GM12878 (cell line): ENCODE data around the gene BRD1. TPM values are rescaled to one million over a fixed set of nuclear protein-coding genes. Genes with fewer than 3 reads are reported as not detected.

ENCODE experiments used
- ATAC-seq: fragments of 200-7000 bp; cut with Tn5 transposase; 3 replicates; pipeline ENCODE4 v1.9.1; 2020; ENCODE audit warnings: mild to moderate bottlenecking, moderate library complexity
- BruUV-seq: library from RNA; stranded (reverse); fragments of 400-500 nt; replicated peaks from 2 replicates; lab custom pipeline; 2021; lab: Mats Ljungman, UMichigan
- CTCF ChIA-PET: fragments of 300-600 bp; sonication (Branson Sonifier 250); formaldehyde crosslinking; extraction: SDS; loops from one replicate; lab custom pipeline; 2021; ENCODE audit warnings: inconsistent platforms; lab: Yijun Ruan, JAX
- POLR2A ChIA-PET: fragments of 350-600 bp; formaldehyde crosslinking; extraction: SDS; loops from one replicate; lab custom pipeline; 2021; ENCODE audit warnings: inconsistent platforms; lab: Charles Lee
- RAD21 ChIA-PET: fragments of 300-600 bp; sonication (Branson Sonifier 250); formaldehyde crosslinking; loops from one replicate; lab custom pipeline; 2023; ENCODE audit warnings: antibody characterized with exemption; ENCODE audit not compliant: unreplicated experiment; lab: Charles Lee
- SMC1A ChIA-PET: fragments of 300-600 bp; sonication (Branson Sonifier 250); formaldehyde crosslinking; loops from one replicate; lab custom pipeline; 2023; ENCODE audit not compliant: unreplicated experiment, uncharacterized antibody; lab: Charles Lee
- DNase-seq: peaks from one replicate; pipeline ENCODE4 v3.0.0-alpha.2; 2011; ENCODE audit warnings: low read depth, low spot score
- FAIRE-seq: peaks from 3 replicates; lab custom pipeline; 2011; peaks lifted over from hg19 to GRCh38; lab: Jason Lieb, UNC
- H2AFZ ChIP-seq: 2 replicates; pipeline ENCODE4 v1.6.0; 2011; ENCODE audit warnings: low read depth, low read length, control low read depth; ENCODE audit not compliant: control insufficient read depth
- H3K27ac ChIP-seq: 2 replicates; pipeline ENCODE4 v1.5.1; 2011; ENCODE audit warnings: control low read depth; ENCODE audit not compliant: control insufficient read depth, insufficient read depth
- H3K27me3 ChIP-seq, 2 experiments: replicated peaks in 1 of 2; 2 replicates each; pipeline versions ENCODE4 v1.6.0 to v1.6.1; 2011; ENCODE audit warnings: low read length in 1 of 2; ENCODE audit not compliant: control insufficient read depth in 2 of 2, insufficient read depth in 2 of 2
- H3K36me3 ChIP-seq, 2 experiments: 2 replicates each; pipeline ENCODE4 v1.5.1; 2011; ENCODE audit warnings: low read length in 1 of 2; ENCODE audit not compliant: control insufficient read depth in 2 of 2, insufficient read depth in 2 of 2
- H3K4me1 ChIP-seq: 2 replicates; pipeline ENCODE4 v1.6.1; 2011; ENCODE audit warnings: mild to moderate bottlenecking, low read length, moderate library complexity, mixed read lengths; ENCODE audit not compliant: control insufficient read depth, insufficient read depth
- H3K4me2 ChIP-seq: 2 replicates; pipeline ENCODE4 v1.6.0; 2011; ENCODE audit warnings: control low read depth; ENCODE audit not compliant: control insufficient read depth, insufficient read depth
- H3K4me3 ChIP-seq: fragments of 200-600 bp; sonication (generic); 2 replicates; pipeline ENCODE4 v1.5.1; 2016
- H3K79me2 ChIP-seq: 2 replicates; pipeline ENCODE4 v1.6.0; 2011; ENCODE audit warnings: low read length; ENCODE audit not compliant: control insufficient read depth, insufficient read depth
- H3K9ac ChIP-seq: 2 replicates; pipeline ENCODE4 v1.8.0; 2011; ENCODE audit warnings: low read length, control low read depth, mixed read lengths; ENCODE audit not compliant: control insufficient read depth, insufficient read depth
- H3K9me3 ChIP-seq: replicated peaks from 3 replicates; pipeline ENCODE4 v1.5.1; 2011; ENCODE audit warnings: mild to moderate bottlenecking, low read length; ENCODE audit not compliant: control insufficient read depth, insufficient read depth
- H4K20me1 ChIP-seq: 2 replicates; pipeline ENCODE4 v1.6.0; 2011; ENCODE audit not compliant: control insufficient read depth, insufficient read depth
- ATF2 ChIP-seq: IDR thresholded peaks from 2 replicates; pipeline ENCODE4 v1.6.1; 2012; ENCODE audit warnings: low read length, inconsistent platforms
- E2F4 ChIP-seq: IDR thresholded peaks from 2 replicates; pipeline ENCODE4 v1.6.1; 2012; ENCODE audit warnings: low read depth, low read length, improper control_type of control experiment
- FOXK2 ChIP-seq: fragments of 450-650 bp; IDR thresholded peaks from 2 replicates; pipeline ENCODE4 v1.6.1; 2017; ENCODE audit warnings: mild to moderate bottlenecking, moderate library complexity
- JUNB ChIP-seq: IDR thresholded peaks from 2 replicates; pipeline ENCODE4 v1.6.1; 2016; ENCODE audit warnings: antibody characterized with exemption, mild to moderate bottlenecking
- MEF2A ChIP-seq: IDR thresholded peaks from 2 replicates; pipeline ENCODE4 v1.6.1; 2011; ENCODE audit warnings: low read depth, mild to moderate bottlenecking, low read length, moderate library complexity; ENCODE audit not compliant: insufficient read depth
- MYC ChIP-seq: IDR thresholded peaks from 2 replicates; pipeline ENCODE4 v1.6.1; 2011; ENCODE audit warnings: mild to moderate bottlenecking, low read length, moderate library complexity, inconsistent platforms; ENCODE audit not compliant: insufficient read depth, insufficient replicate concordance, insufficient read length, severe bottlenecking
- NRF1 ChIP-seq: conservative IDR thresholded peaks from 2 replicates; pipeline ENCODE4 v1.6.1; 2011; ENCODE audit warnings: mild to moderate bottlenecking, low read depth, low read length, improper control_type of control experiment
- ZNF207 ChIP-seq: fragments of 450-650 bp; IDR thresholded peaks from 2 replicates; pipeline ENCODE4 v1.6.1; 2014; ENCODE audit warnings: antibody characterized with exemption, mild to moderate bottlenecking, borderline replicate concordance
- ZNF24 ChIP-seq: fragments of 450-650 bp; IDR thresholded peaks from 2 replicates; pipeline ENCODE4 v1.6.1; 2017; ENCODE audit warnings: antibody characterized with exemption, mild to moderate bottlenecking
- WGBS: methylation state at CpG from one replicate; pipeline ENCODE4 v1.1.6; 2016; ENCODE audit warnings: low lambda C conversion rate; ENCODE audit not compliant: insufficient replicate concordance, insufficient coverage; ENCODE audit errors: missing lambda C conversion rate; 5-methylcytosine and 5-hydroxymethylcytosine counted together
- in situ Hi-C: fragments of 300-500 bp; cut with MboI; formaldehyde crosslinking; loops from 9 replicates; pipeline ENCODE4 v1.14.3; 2018; ENCODE audit warnings: mixed read lengths
- intact Hi-C: fragments of 100-400 bp; cut with micrococcal nuclease; formaldehyde crosslinking; loops from one replicate; pipeline ENCODE4 v1.14.2; 2022; ENCODE audit not compliant: unreplicated experiment
- polyA plus RNA-seq, 11 experiments: library from polyadenylated mRNA; depleted of rRNA in 4 of 11; unstranded in 6 of 11; stranded (reverse) in 5 of 11; fragments of >200 nt; fragmentation: Nextera tagmentation in 4 of 11; fragmentation: Illumina TruSeq in 1 of 11; extraction: Ambion mirVana in 4 of 11; extraction: Trizol in 1 of 11; gene quantifications; 1 replicate in 1 of 11; 2 replicates in 10 of 11; pipeline versions ENCODE4 v1.2.1 to v1.2.3, GENCODE V29; 2011 to 2016; ENCODE audit warnings: inconsistent platforms in 2 of 11, missing spikeins in 2 of 11, low read depth in 1 of 11
- total RNA-seq, 4 experiments: library from RNA; depleted of rRNA in 3 of 4; stranded (reverse); fragments of >200 nt in 3 of 4; fragmentation: Illumina TruSeq in 1 of 4; extraction: Trizol in 1 of 4; gene quantifications; 2 replicates each; pipeline versions ENCODE4 v1.2.1 to v1.2.3, GENCODE V29; 2013 to 2021
- TF ChIP-seq, protein P1 (sequence below): fragments of 450-650 bp; formaldehyde crosslinking; IDR thresholded peaks from 2 replicates; pipeline ENCODE4 v1.5.0; 2022; ENCODE audit warnings: mild to moderate bottlenecking, missing genetic modification characterization
- TF ChIP-seq, protein P2 (sequence below): fragments of 450-650 bp; IDR thresholded peaks from 2 replicates; pipeline ENCODE4 v1.6.1; 2017; ENCODE audit warnings: mild to moderate bottlenecking, moderate library complexity

Gene BRD1
- total and polyA plus RNA-seq, 10 of the 15 experiments (the other 5 are each of a cell fraction or from before 2014, with no cell fraction given), result 0.90 to 26.4 (median 7.1) TPM

DNA sequence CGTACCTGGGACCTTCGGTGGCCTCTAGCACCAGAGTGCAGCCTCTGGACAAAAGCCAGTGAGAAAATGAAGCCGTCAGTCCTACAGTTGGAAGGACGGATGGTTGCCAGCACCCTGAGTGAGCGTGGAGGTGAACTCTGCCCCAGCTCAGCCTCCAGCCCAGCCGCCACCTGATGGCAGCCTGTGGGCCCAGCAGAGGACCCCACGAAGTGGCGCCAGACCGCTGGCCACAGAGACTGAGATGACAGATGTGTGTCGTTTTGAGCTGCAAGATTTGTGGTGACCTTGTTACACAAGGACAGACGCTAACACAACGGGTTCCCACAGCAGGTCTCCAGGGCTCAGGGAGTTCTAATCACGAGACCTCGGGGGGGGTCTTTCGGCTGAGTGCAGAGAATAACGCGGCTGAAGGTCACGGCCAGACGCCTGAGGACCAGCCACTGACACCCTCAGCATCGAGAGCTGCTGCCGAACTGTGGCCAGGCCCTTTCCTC, 75.0 kb downstream of the BRD1 start (continued):
- no peak for TF ChIP-seq ATF2
- TF ChIP-seq FOXK2, result no peak

- Histone ChIP-seq H3K4me3 (no peak overlapping the region), H3K9me3 (no peaks in the 10 kb centered on the region; the same call in 2 of the 3 replicates), H3K36me3 (no peaks in the 10 kb centered on the region), H3K9ac (no peak overlapping the region), H2AFZ (no peak overlapping the region), H3K27ac (no peak overlapping the region), H3K27me3 (no peaks in the 10 kb centered on the region; a peak in 1 of 4 replicates), H4K20me1 (no peaks in the 10 kb centered on the region), H3K4me1 (no peaks in the 10 kb centered on the region), H3K4me2 (no peak overlapping the region), H3K79me2 (no peaks in the 10 kb centered on the region)
- ChIA-PET CTCF (no interaction called here), RAD21 (no interaction called here), POLR2A (interaction anchor here (0.6 kb wide), 1 partner anchor 48 kb away, joined by 3 read pairs; no protein-coding TSS in a partner anchor), SMC1A (no interaction called here)
- FAIRE-seq (no peak), DNase-seq (no peak), ATAC-seq (no peak)
- WGBS, result 57% methylated on average over 17 of the region's 17 CpGs
- in situ Hi-C loops (no loop called here), intact Hi-C loops (no loop called here)
- no TSS peak for BruUV-seq
- TF ChIP-seq JUNB (no peak), MEF2A (no peak), E2F4 (no peak), MYC (no peak), ZNF207 (no peak), NRF1 (no peak), ZNF24 (no peak)
- TF ChIP-seq, protein P1, sequence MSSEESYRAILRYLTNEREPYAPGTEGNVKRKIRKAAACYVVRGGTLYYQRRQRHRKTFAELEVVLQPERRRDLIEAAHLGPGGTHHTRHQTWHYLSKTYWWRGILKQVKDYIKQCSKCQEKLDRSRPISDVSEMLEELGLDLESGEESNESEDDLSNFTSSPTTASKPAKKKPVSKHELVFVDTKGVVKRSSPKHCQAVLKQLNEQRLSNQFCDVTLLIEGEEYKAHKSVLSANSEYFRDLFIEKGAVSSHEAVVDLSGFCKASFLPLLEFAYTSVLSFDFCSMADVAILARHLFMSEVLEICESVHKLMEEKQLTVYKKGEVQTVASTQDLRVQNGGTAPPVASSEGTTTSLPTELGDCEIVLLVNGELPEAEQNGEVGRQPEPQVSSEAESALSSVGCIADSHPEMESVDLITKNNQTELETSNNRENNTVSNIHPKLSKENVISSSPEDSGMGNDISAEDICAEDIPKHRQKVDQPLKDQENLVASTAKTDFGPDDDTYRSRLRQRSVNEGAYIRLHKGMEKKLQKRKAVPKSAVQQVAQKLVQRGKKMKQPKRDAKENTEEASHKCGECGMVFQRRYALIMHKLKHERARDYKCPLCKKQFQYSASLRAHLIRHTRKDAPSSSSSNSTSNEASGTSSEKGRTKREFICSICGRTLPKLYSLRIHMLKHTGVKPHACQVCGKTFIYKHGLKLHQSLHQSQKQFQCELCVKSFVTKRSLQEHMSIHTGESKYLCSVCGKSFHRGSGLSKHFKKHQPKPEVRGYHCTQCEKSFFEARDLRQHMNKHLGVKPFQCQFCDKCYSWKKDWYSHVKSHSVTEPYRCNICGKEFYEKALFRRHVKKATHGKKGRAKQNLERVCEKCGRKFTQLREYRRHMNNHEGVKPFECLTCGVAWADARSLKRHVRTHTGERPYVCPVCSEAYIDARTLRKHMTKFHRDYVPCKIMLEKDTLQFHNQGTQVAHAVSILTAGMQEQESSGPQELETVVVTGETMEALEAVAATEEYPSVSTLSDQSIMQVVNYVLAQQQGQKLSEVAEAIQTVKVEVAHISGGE (CRISPR knock-in tag), result no peak
- TF ChIP-seq, protein P2, sequence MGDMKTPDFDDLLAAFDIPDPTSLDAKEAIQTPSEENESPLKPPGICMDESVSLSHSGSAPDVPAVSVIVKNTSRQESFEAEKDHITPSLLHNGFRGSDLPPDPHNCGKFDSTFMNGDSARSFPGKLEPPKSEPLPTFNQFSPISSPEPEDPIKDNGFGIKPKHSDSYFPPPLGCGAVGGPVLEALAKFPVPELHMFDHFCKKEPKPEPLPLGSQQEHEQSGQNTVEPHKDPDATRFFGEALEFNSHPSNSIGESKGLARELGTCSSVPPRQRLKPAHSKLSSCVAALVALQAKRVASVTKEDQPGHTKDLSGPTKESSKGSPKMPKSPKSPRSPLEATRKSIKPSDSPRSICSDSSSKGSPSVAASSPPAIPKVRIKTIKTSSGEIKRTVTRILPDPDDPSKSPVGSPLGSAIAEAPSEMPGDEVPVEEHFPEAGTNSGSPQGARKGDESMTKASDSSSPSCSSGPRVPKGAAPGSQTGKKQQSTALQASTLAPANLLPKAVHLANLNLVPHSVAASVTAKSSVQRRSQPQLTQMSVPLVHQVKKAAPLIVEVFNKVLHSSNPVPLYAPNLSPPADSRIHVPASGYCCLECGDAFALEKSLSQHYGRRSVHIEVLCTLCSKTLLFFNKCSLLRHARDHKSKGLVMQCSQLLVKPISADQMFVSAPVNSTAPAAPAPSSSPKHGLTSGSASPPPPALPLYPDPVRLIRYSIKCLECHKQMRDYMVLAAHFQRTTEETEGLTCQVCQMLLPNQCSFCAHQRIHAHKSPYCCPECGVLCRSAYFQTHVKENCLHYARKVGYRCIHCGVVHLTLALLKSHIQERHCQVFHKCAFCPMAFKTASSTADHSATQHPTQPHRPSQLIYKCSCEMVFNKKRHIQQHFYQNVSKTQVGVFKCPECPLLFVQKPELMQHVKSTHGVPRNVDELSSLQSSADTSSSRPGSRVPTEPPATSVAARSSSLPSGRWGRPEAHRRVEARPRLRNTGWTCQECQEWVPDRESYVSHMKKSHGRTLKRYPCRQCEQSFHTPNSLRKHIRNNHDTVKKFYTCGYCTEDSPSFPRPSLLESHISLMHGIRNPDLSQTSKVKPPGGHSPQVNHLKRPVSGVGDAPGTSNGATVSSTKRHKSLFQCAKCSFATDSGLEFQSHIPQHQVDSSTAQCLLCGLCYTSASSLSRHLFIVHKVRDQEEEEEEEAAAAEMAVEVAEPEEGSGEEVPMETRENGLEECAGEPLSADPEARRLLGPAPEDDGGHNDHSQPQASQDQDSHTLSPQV, result no peak
These were observed 75.6 kb downstream of the BRD1 start for GRCh38 chr22:49751966-49752597.
